NCI-H69 (cell line): Measurements from ENCODE around the gene RING1.

Source experiments
- DNase-seq: peaks from one replicate; lab custom pipeline; 2025; lab: John Stamatoyannopoulos, UW

Gene RING1

GRCh38 chr6:33192105-33192646 lies 16.1 kb upstream of the RING1 start, which contains the start of gene COL11A2:
Gene COL11A2 (minus strand): TSS chr6:33192467. CDS start chr6:33192240, 227 bp downstream.
- peak; percentile 52 for DNase-seq

- DNase-seq: peak; percentile 64
Observed at GRCh38 chr6:33192671-33193602, 15.4 kb upstream of the RING1 start.

- no peak for DNase-seq
Observed at GRCh38 chr6:33193619-33194018, 14.7 kb upstream of the RING1 start.

GRCh38 chr6:33194431-33194979 lies 13.8 kb upstream of the RING1 start:
- DNase-seq: no peak

- DNase-seq: no peak
Observed at GRCh38 chr6:33195304-33196165, 12.8 kb upstream of the RING1 start.

GRCh38 chr6:33197431-33198048 lies 10.8 kb upstream of the RING1 start:
- DNase-seq: peak; percentile 75

GRCh38 chr6:33198159-33198852 lies 10.0 kb upstream of the RING1 start:
- DNase-seq: no peak

GRCh38 chr6:33198853-33199436 lies 9.4 kb upstream of the RING1 start:
- DNase-seq: no peak

GRCh38 chr6:33199687-33200218 lies 8.5 kb upstream of the RING1 start:
- DNase-seq: peak; percentile 89

- DNase-seq: peak; percentile 100
Observed at GRCh38 chr6:33200219-33201146, 7.8 kb upstream of the RING1 start, which contains the start of the genes RXRB and SLC39A7. Gene RXRB (minus strand): TSS chr6:33200665. CDS start chr6:33200476, 189 bp downstream. Gene SLC39A7 (plus strand): TSS chr6:33200867. CDS start chr6:33201246, 379 bp downstream.

- no peak for DNase-seq
Observed at GRCh38 chr6:33201147-33201545, 7.2 kb upstream of the RING1 start.

- DNase-seq: no peak
Observed at GRCh38 chr6:33201935-33202334, 6.4 kb upstream of the RING1 start.

GRCh38 chr6:33202799-33203198 lies 5.5 kb upstream of the RING1 start:
- no peak for DNase-seq

- no peak for DNase-seq
Observed at GRCh38 chr6:33203443-33204164, 4.7 kb upstream of the RING1 start.

GRCh38 chr6:33204165-33204414 lies 4.2 kb upstream of the RING1 start:
- no peak for DNase-seq

GRCh38 chr6:33204415-33205190 lies 3.7 kb upstream of the RING1 start, which contains the start of gene HSD17B8:
Gene HSD17B8 (plus strand): TSS chr6:33204655. CDS start chr6:33204669, 14 bp downstream.
- peak; percentile 97 for DNase-seq

- no peak for DNase-seq
Observed at GRCh38 chr6:33205191-33206026, 2.9 kb upstream of the RING1 start.
